A549 (cell line): Measurements from ENCODE around the gene DPYD.

Experiments used
- CTCF ChIP-seq: fragments of >200 bp; sonication (Bioruptor Twin); formaldehyde crosslinking; IDR thresholded peaks from 3 replicates; pipeline ENCODE4 v1.5.1; 2016
- EP300 ChIP-seq, 2 experiments: fragments of >200 bp; sonication (Bioruptor Twin); formaldehyde crosslinking; IDR thresholded peaks; 2 replicates in 1 of 2; 3 replicates in 1 of 2; pipeline ENCODE4 v1.6.1; 2016 to 2017
- FOSL2 ChIP-seq, 2 experiments: fragments of 450-650 bp in 1 of 2; fragments of >200 bp in 1 of 2; sonication (Bioruptor Twin) in 1 of 2; formaldehyde crosslinking; IDR thresholded peaks; 2 replicates each; pipeline versions ENCODE4 v1.5.0 to v1.6.1; 2016 to 2020; ENCODE audit warnings: mild to moderate bottlenecking in 1 of 2, moderate library complexity in 1 of 2
- GATA3 ChIP-seq: IDR thresholded peaks from 2 replicates; pipeline ENCODE4 v1.6.1; 2012; ENCODE audit warnings: borderline replicate concordance
- MAX ChIP-seq: IDR thresholded peaks from 2 replicates; pipeline ENCODE4 v1.6.1; 2012
- MYC ChIP-seq: IDR thresholded peaks from 2 replicates; pipeline ENCODE4 v1.6.1; 2012; ENCODE audit warnings: mild to moderate bottlenecking, inconsistent platforms, low read length, improper control_type of control experiment, borderline replicate concordance
- POLR2A ChIP-seq: IDR thresholded peaks from 2 replicates; pipeline ENCODE4 v1.6.1; 2012; ENCODE audit warnings: mild to moderate bottlenecking, low read length
- POLR2AphosphoS2 ChIP-seq: conservative IDR thresholded peaks from 2 replicates; pipeline ENCODE4 v1.6.1; 2012; ENCODE audit warnings: low read length, improper control_type of control experiment, inconsistent platforms
- RAD21 ChIP-seq, 2 experiments: fragments of >200 bp in 1 of 2; sonication (Bioruptor Twin) in 1 of 2; formaldehyde crosslinking in 1 of 2; IDR thresholded peaks in 1 of 2; conservative IDR thresholded peaks in 1 of 2; 2 replicates in 1 of 2; 3 replicates in 1 of 2; pipeline ENCODE4 v1.6.1; 2012 to 2018; ENCODE audit warnings: inconsistent platforms in 1 of 2
- ZFP36 ChIP-seq: fragments of 450-650 bp; IDR thresholded peaks from 2 replicates; pipeline ENCODE4 v1.6.1; 2014; ENCODE audit warnings: borderline replicate concordance; ENCODE audit not compliant: partially characterized antibody

GRCh38 chr1:97743129-97743528 lies 177.7 kb downstream of the DPYD start:
- TF ChIP-seq RAD21 (conservative IDR thresholded peaks at IDR 0.05 in 1 of 2, IDR thresholded peaks at IDR 0.05 in 1 of 2) (no peak), GATA3 (no peak), POLR2AphosphoS2 (no peak), CTCF (no peak), MYC (no peak), FOSL2 (IDR thresholded peaks at IDR 0.05) (no peak), FOSL2 (CRISPR knock-in tag; IDR thresholded peaks at IDR 0.05) (no peak), EP300 (IDR thresholded peaks at IDR 0.05) (no peak), MAX (no peak), POLR2A (no peak), ZFP36 (no peak)
